Right renal cortex interstitium (tissue), 3 donors: Measurements from ENCODE around the gene NSD2. TPM values are rescaled to one million over a fixed set of nuclear protein-coding genes. Genes with fewer than 3 reads are reported as not detected.
"Not testable (repeated sequence)": the region's sequence is repeated elsewhere in the genome, so short reads cannot be mapped to it uniquely, and the experiment has no call there.

Experiments
- DNase-seq, 3 donors: peaks; one replicate each; pipeline ENCODE4 v3.0.0-alpha.2; 2013; ENCODE audit warnings: low read depth in 3 of 3, low spot score in 2 of 3
- polyA plus RNA-seq, 3 donors: library from polyadenylated mRNA; unstranded; fragments of 120-200 nt; gene quantifications; one replicate each; pipeline ENCODE4 v1.2.1, GENCODE V29; 2013; ENCODE audit not compliant: insufficient read length in 3 of 3

Gene NSD2
- 10 to 100 TPM; 73.8 to 76.6 (median 75.5) TPM for polyA plus RNA-seq

GRCh38 chr4:1870578-1871443 lies at the start of gene NSD2:
Gene NSD2, plus strand, starts transcription at chr4:1871393. Its CDS starts 29,262 bp downstream, at chr4:1900655.
- DNase-seq: peak in 2 of 3 donors; percentile 78 to 86

DNA sequence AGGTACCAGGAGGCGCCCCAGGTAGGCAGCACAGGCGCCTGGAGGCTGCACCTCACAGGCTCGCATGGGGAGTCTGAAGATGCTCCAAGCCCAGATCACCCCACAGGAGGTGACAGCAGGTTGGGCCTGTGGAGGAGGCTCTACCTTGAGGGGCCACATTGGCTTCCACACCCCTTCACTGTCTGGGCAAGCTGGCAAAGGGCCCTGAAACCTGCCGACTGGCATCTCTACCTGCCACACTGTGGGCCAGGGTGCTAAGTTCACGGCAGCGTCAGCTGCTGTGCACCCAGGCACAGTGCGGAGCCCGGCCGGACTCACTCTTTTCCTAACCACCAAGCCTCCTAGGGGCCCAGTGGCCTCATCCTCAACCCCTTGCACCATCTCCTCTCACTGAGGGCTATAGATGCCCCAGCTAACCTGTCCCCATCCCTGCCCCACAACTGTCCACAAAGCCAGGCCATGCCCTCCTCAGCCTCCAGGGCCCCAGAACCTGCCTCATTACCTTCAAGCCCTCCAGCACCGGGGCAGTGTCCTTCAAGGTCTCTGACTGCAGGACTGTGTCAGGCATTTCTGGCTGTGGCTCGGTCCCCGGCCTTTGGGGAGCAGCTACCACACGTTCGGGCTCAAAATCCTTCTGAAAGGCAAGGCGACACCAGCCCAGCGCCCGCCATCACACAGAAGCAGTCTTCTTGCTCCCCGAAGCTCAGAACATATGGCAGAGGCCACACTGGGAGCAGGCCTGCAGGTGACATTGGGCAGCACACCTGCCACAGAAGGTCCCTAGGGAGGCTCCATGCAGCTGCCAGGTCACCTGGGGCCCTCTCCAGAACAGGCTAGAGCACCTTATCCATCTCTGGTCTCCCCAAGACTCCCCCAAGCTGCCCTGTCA lies 49.3 kb upstream of the NSD2 start:
- no peak for DNase-seq

DNA sequence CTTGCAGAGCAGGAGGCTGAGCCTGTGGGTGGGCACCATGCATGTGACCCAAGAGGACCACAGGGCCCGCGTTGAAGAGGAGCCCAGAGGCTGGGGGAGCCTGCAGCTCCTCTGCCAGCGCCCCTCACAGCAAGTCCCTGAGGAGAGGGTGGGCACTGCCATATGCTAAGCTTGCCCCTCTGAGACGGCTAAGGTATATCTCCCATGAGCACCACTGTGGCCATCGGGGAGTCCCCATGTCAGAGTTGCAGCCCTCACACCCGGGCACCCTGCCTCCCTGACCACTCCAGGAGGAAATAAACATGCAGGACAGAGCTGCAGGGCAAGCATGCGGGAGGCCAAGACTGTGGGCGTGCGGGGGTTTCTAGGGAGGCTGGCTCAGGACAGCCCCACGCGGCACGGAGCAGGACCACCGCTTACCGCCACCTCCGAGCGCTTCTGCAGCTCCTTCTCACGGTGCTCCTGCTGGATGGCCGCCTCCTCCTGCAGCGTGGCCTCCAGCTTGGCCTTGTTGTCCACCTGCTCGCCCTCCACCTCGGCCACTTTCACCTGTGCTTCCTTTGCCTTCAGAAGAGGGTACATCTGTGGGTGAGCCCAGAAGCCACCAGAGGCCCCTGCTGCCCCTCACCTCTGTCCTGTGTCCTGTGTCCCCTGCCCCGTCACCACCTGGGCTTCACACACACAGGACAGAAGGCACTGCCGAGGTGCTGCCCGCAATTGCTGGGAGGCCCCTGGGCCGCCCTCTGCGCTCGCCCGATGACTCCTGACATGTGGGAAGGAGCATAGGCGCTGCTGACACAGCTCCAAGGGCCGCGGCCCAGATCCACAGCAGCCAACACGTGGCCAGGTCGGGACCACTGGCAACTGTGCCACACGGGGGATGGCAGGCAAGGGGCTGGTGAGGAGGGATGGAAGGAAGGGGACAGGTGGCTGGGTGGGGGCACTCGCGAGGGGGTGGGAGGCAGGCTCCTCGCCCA lies 48.3 kb upstream of the NSD2 start:
- no peak for DNase-seq

GRCh38 chr4:1823545-1823932 lies 47.7 kb upstream of the NSD2 start:
- no peak for DNase-seq

- no peak for DNase-seq
Observed at GRCh38 chr4:1824746-1825145, 46.4 kb upstream of the NSD2 start.

DNA sequence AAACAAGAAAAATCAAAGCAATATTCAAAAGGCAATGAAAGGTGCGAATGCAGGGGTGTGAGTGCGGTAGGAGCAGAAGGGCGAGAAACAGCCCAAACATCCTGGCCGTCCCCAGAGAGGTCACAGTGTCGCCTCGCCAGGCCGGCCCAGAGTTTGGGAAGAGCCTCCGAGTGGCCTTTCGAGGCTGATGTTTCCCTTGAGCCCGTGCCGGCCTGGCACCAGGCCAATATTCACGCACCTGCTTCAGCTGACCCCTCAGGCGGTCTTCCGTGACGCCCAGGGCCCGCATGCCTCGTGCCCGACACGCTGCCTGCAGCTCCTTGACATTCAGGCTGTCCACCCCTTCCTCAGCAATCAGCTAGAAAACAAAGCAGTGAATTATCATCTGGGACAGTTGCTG lies 45.9 kb upstream of the NSD2 start:
- DNase-seq: no peak

GRCh38 chr4:1826531-1827350 lies 44.5 kb upstream of the NSD2 start:
- no peak for DNase-seq

DNA sequence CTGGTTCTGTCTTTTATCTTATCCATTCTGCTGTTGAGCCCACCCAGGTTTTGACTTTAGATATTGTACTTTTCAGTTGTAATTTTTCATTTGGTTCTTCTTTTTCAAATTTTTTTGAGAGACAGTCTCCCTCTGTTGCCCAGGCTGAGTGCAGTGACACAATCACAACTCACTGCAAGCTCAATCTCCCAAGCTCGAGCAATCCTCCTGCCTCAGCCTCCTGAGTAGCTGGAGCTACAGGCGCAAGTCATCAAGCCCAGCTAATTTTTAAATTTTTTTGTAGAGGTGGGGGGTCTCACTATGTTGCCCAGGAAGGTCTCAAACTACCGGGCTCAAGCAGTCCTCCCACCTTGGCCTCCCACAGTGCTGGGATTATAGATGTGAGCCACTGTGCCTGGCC lies 41.0 kb upstream of the NSD2 start:
- DNase-seq: no peak

DNA sequence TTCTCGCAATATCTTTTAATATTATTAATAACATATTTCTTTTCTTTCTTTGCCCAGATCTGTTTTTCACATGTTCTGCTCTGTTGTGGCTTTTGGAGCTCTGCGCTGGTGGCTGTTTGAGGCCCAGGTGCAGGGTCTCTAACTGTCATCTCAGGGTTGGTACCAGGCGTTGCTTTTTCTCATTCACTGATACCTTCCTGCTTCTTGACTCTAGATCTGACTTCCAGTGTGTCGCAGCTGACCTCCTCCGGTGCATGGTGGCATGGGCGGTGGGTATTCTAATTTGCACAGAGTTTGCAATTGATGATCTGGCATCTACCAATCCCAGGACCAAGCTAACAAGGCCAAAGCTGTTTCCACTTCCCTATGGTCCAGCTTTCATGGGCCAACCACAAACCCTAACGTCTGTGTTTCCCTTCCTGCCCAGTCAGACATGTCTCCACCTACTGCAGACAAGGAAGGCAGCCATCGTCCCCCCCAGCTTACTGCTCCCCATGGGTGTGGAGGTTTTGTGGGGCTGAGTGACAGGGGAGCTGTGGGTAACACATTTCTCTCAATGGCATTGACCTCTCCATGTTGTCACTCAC lies 40.5 kb upstream of the NSD2 start:
- DNase-seq: no peak

DNA sequence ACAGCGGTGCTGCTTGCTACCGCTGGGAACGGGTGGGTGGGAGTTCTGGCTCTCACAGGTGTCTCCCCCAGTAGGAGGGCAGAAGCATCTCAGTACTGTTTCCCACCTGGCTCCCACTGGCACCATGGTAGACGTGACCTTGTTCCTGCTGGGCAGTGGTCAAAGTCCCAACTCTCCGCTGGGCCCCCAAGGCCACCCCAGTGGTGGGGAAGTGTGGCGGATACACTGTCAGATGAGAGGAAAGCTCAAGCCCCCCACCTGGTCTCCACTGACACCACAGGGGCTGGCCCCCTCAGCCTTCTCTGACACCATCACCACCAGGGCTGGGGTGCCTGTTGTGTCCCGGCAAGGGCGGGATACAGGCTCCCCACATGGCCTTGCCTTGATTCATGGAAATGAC lies 39.9 kb upstream of the NSD2 start:
- no peak for DNase-seq

- no peak for DNase-seq
Observed at GRCh38 chr4:1832690-1833089, 38.5 kb upstream of the NSD2 start.

DNA sequence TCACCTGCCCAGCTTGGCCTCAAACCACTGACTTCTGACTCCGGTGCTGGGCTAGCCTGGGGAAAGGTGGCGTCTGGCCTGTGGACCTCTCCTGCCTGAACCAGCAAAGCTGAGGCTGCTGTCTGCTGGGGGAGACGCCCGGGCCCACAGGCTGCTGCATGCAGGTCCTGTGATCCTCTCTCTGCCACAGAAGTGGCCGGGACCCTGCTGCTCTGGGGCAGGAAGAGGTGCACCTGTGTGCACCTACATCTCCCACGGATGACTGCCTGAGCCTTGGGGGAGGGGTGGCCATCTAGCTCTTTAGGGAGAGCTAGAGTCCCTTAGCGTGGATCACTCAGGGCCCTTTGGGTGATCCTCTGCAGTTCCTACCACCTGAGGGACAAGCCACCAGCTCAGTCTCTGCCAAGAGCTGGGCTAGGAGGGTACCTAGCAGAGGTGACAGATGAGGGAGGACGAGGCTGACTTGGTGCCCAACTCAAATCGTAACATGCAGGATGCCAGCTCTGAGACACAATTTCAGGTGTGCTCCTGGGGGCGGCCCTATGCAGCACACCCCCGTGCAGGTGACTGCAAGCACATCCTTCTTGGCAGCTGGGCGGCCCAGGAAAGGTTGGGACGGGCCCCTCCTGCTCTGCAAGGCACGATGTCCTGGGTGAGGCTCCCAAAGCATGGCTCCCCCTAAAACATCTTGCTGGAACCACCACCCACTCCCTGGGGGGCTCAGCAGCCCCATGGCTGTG lies 37.7 kb upstream of the NSD2 start:
- DNase-seq: no peak

DNA sequence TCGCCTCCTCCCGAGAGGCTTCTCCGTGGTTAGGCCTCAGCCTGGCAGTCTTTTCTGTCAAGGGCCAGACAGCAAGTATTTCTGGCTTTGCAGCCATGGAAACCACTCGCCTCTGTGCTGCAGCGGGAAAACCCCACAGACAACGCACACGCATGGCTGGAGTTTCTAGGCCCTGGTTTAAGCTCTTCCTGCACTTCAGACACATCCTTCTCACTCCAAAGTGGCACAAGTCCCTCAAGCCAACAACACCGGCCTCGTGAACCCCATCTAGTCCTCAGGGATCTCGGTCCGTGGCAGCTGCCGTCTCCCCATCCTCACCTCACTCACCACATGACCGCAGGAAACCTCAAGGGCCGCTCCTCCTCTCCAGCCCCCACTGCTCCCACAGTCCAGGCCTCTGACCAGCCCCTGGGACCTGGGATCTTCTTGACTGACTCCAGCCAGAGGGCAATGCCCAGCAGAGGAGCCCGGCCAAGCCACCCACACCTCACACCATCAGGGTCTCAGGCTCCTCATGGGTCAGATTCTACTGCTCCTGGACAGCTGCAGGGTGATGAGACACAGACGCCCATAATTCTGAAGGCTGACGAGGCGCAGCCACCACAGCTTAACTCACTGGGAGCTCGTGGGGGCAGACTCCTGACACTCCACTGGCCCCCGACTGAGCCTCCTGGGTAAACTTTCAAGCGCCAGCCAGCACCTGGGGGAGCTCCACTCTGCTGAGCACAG lies 37.0 kb upstream of the NSD2 start:
- no peak for DNase-seq

DNA sequence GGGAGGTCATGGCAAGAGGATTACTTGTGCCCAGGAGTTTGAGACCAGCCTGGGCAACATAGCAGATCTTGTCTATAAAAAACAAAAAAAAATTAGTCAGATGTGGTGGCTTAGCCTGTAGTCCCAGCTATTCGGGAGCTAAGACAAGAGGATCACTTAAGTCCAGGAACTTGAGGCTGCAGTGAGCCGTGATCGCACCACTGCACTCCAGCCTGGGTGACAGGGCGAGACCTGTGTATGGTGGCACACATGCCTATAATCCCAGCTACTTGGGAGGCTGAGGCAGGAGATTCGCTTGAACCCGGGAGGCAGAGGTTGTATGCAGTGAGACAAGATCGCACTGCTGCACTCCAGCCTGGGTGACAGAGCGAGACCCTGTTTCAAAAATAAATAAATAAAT lies 35.4 kb upstream of the NSD2 start:
- DNase-seq: not testable (repeated sequence)

- DNase-seq: no peak
Observed at GRCh38 chr4:1836650-1837049, 34.5 kb upstream of the NSD2 start.

GRCh38 chr4:1837069-1837468 lies 34.1 kb upstream of the NSD2 start:
- DNase-seq: no peak

DNA sequence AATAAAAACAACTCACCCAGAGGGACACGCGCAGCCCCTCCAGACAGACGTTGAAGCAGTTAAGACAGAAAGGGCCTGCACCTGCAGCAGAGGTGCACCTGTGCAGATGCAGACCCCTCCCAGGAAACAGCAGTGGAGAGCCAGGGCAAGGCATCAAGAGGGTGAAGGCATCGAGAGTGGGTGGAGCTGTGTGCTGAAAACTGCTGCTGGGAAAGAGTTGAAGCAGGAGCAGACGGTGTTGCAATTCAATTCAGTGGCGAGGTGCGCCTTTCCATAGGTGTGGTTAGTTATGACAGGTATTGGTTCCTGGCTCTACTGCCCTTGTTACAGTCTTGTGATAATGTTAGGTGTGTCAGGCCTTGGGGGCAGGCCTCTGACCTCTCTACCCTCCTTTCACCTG lies 31.9 kb upstream of the NSD2 start:
- DNase-seq: no peak
